Parathyroid adenoma (tissue), 2 donors: ENCODE results near the gene BMP8A.
"Not testable (repeated sequence)": the region's sequence is repeated elsewhere in the genome, so short reads cannot be mapped to it uniquely, and the experiment has no call there.

ENCODE experiments used
- H2AFZ ChIP-seq: fragments of 300-600 bp; sonication (generic); one replicate; pipeline ENCODE4 v1.7.0; 2017; ENCODE audit warnings: antibody characterized with exemption, mild to moderate bottlenecking
- H3K27ac ChIP-seq: fragments of 300-600 bp; sonication (generic); one replicate; pipeline ENCODE4 v1.7.0; 2017
- H3K27me3 ChIP-seq: fragments of 300-600 bp; sonication (generic); one replicate; pipeline ENCODE4 v1.7.0; 2017; ENCODE audit warnings: low read length; ENCODE audit not compliant: control insufficient read depth, insufficient read depth
- H3K36me3 ChIP-seq: fragments of 300-600 bp; sonication (generic); one replicate; pipeline ENCODE4 v1.7.0; 2017; ENCODE audit warnings: low read length; ENCODE audit not compliant: control insufficient read depth, insufficient read depth
- H3K4me1 ChIP-seq: fragments of 300-600 bp; sonication (generic); one replicate; pipeline ENCODE4 v1.7.0; 2017; ENCODE audit warnings: control low read depth
- H3K4me2 ChIP-seq: fragments of 300-600 bp; sonication (generic); one replicate; pipeline ENCODE4 v1.7.0; 2017; ENCODE audit warnings: low read length
- H3K4me3 ChIP-seq: fragments of 300-600 bp; sonication (generic); one replicate; pipeline ENCODE4 v1.7.0; 2017; ENCODE audit warnings: low read depth, low read length
- H3K79me2 ChIP-seq: fragments of 300-600 bp; sonication (generic); one replicate; pipeline ENCODE4 v1.7.0; 2017; ENCODE audit warnings: control low read depth
- H3K9ac ChIP-seq: fragments of 300-600 bp; sonication (generic); one replicate; pipeline ENCODE4 v1.7.0; 2017; ENCODE audit warnings: mild to moderate bottlenecking
- H3K9me3 ChIP-seq: fragments of 300-600 bp; sonication (generic); one replicate; pipeline ENCODE4 v1.7.0; 2017; ENCODE audit warnings: low read length; ENCODE audit not compliant: control insufficient read depth
- CTCF ChIP-seq: fragments of 300-600 bp; sonication (generic); IDR thresholded peaks from one replicate; pipeline ENCODE4 v1.7.0; 2017; ENCODE audit warnings: antibody characterized with exemption, mild to moderate bottlenecking
- donor health status: primary hyperparathyroidism.

The BMP8A gene

GRCh38 chr1:39494671-39495410 lies 3.4 kb downstream of the BMP8A start:
- no peaks in the 10 kb centered on the region for H3K9me3 ChIP-seq
- H3K4me2 ChIP-seq = no peak overlapping the region
- H3K4me1 ChIP-seq = no peaks in the 10 kb centered on the region
- no peak overlapping the region for H3K9ac ChIP-seq
- no peak overlapping the region for H2AFZ ChIP-seq
- no peak overlapping the region for H3K27ac ChIP-seq
- TF ChIP-seq CTCF = no peak
- no peaks in the 10 kb centered on the region for H3K36me3 ChIP-seq
- no peaks in the 10 kb centered on the region for H3K27me3 ChIP-seq
- no peak overlapping the region for H3K4me3 ChIP-seq
- H3K79me2 ChIP-seq = no peaks in the 10 kb centered on the region

- not testable (repeated sequence) for H3K4me3 ChIP-seq, H3K4me1 ChIP-seq, H3K79me2 ChIP-seq, H3K9ac ChIP-seq, H3K36me3 ChIP-seq, H3K27me3 ChIP-seq, H3K27ac ChIP-seq, H3K9me3 ChIP-seq, H3K4me2 ChIP-seq, H2AFZ ChIP-seq
These were observed 5.1 kb downstream of the BMP8A start for GRCh38 chr1:39496520-39496919.

GRCh38 chr1:39497585-39497984 lies 6.1 kb downstream of the BMP8A start:
- Histone ChIP-seq H3K9me3 (no peaks in the 10 kb centered on the region), H3K4me3 (no peak overlapping the region), H3K36me3 (no peaks in the 10 kb centered on the region), H3K79me2 (no peaks in the 10 kb centered on the region), H3K27ac (no peak overlapping the region), H2AFZ (no peak overlapping the region), H3K4me2 (no peak overlapping the region), H3K9ac (no peak overlapping the region), H3K4me1 (no peaks in the 10 kb centered on the region), H3K27me3 (no peaks in the 10 kb centered on the region)
- TF ChIP-seq CTCF = no peak

GRCh38 chr1:39498096-39498710 lies 6.8 kb downstream of the BMP8A start:
- H3K9ac ChIP-seq, H3K27ac ChIP-seq, H3K4me2 ChIP-seq, H3K36me3 ChIP-seq, H3K9me3 ChIP-seq, H3K27me3 ChIP-seq, H3K4me3 ChIP-seq, H3K79me2 ChIP-seq, H3K4me1 ChIP-seq, H2AFZ ChIP-seq: not testable (repeated sequence)

- not testable (repeated sequence) for H2AFZ ChIP-seq, H3K4me2 ChIP-seq, H3K9me3 ChIP-seq, H3K4me1 ChIP-seq, H3K9ac ChIP-seq, H3K79me2 ChIP-seq, H3K27ac ChIP-seq, H3K27me3 ChIP-seq, H3K4me3 ChIP-seq, H3K36me3 ChIP-seq
These were observed 7.4 kb downstream of the BMP8A start for GRCh38 chr1:39498821-39499220.

GRCh38 chr1:39499668-39500067 lies 8.2 kb downstream of the BMP8A start:
- Histone ChIP-seq H3K36me3 (no peaks in the 10 kb centered on the region), H3K79me2 (no peaks in the 10 kb centered on the region), H2AFZ (no peak overlapping the region), H3K27ac (no peak overlapping the region), H3K9ac (no peak overlapping the region), H3K27me3 (no peaks in the 10 kb centered on the region), H3K4me1 (no peaks in the 10 kb centered on the region), H3K9me3 (no peaks in the 10 kb centered on the region), H3K4me3 (no peak overlapping the region), H3K4me2 (no peak overlapping the region)
- no peak for TF ChIP-seq CTCF
